Nucleus accumbens (tissue), 56 donors: ENCODE measurements around the gene UBE2G2.
"Not testable (repeated sequence)": the region's sequence is repeated elsewhere in the genome, so short reads cannot be mapped to it uniquely, and the experiment has no call there.

Experiments used
- DNase-seq, 56 donors: peaks; one replicate each; lab custom pipeline; 2025; lab: John Stamatoyannopoulos, UW

The UBE2G2 gene

DNA sequence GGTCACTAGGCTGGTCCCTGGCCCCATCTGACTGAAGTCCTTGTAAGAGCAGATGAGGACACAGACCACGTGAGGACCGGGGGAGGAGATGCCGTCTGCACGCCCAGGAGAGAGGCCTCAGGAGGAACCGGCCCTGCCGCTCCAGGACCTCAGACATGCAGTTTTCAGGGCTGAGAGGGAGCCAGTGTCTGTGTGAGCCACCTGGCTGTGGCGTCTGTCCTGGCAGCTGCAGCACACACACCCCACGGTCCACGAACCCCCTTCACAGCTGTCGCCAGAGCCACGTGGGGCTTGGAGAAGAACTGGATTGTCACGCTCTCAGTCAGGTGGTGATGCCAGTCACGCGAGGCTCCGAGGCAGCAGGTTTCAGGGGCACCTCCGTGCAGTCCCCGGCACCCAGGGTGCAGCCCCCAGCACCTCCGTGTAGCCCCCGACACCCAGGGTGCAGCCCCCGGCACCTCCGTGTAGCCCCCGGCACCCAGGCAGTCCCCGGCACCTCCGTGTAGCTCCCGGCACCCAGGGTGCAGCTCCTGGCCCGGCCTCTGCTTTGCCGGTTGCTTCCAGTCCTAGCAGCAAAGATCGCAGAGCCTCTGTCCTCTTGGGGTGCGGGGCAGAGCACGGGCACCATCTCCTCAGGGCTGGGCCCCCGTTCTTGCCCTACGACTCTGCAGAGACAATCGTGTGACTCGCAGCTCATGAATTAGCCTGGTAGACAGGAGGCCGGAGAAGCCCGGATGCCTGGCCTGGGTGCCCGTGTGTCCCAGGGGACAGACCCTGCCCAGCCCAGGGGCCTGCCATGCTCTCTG, 35.2 kb upstream of the UBE2G2 start:
- DNase-seq: peak in 1 of 56 donors; percentile 8

DNA sequence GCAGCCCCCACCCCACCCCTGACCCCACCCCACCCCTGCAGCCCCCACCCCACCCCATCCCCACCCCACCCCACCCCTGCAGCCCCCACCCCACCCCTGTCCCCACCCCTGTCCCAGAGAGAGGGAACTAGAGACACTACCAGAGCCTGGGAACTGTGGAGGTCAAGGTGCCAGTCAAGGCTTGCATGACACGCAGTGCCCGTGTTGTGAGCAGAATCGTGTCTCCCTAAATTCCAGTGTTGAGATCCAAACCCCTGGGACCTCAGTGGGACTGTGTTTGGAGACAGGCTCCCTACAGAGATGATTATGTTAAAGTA, 34.7 kb upstream of the UBE2G2 start:
- no peak for DNase-seq

DNA sequence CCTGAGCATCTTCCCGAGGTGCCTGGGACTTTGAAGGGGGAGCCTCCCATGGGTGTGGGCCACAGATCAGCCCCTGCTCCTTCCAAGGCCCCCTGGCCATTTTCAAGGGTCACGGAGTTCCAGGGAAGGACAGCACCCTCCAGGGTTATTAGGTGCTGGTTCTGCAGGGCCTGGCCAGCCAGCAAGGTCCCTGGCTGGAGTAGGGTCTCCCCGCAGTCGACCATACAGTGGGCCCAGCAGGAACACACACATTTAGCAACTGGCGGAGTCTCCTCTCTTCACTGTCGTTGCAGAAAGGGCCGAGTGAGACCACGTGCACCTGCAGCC, 34.0 kb upstream of the UBE2G2 start:
- DNase-seq: no peak

GRCh38 chr21:44834951-44835646, 33.5 kb upstream of the UBE2G2 start:
- DNase-seq: no peak

DNA sequence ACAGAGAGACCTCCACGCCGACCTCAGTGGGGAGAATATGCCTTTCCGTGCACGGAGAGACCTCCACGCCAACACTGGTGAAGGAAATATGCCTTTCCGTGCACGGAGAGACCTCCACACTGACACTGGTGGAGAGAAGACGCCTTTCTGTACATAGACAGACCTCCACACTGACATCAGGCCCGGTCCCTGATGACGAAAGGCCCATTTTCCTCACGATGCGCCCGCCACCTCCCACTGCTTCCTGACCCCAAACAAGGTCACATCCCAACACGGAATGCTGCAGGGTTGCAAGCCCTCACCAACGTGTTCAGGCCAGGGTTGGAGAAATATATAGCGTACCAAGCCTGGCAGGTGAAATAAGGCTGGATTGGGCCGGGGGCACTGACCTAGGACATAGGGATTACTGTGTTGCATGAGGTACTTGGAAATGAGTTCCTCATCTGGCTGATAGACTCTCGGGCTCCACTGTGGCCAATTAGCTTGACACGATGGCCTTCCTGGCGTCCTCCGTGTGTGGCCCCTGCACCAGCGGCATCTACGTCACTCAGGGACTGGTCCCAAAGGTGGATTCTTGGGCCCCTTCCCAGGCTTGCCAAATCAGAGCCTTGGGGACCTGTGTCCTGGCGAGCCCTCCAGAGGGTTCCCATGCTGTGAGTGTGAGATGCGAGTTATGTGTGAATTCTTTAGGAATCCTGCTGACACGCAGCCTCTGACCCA, 32.8 kb upstream of the UBE2G2 start:
- DNase-seq: no peak

DNA sequence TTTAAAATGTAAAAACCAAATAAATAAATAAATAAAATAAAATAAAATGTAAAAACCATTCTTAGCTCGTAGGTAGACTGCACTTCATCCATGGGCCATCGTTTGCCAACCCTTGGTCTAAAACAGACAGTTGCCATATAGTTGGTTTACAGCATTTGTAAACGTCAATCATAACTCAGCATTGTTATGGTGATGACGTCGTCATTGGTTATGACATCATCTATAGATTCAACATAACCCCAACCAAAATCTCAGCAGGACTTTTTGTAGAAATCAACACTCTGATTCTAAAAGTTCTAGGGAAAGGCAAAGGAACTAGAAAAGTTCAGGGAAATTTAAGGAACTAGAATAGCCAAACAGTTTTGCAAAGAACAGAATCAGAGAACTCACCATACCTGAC, 32.0 kb upstream of the UBE2G2 start:
- DNase-seq: no peak

GRCh38 chr21:44832516-44833255, 31.1 kb upstream of the UBE2G2 start:
- not testable (repeated sequence) for DNase-seq

DNA sequence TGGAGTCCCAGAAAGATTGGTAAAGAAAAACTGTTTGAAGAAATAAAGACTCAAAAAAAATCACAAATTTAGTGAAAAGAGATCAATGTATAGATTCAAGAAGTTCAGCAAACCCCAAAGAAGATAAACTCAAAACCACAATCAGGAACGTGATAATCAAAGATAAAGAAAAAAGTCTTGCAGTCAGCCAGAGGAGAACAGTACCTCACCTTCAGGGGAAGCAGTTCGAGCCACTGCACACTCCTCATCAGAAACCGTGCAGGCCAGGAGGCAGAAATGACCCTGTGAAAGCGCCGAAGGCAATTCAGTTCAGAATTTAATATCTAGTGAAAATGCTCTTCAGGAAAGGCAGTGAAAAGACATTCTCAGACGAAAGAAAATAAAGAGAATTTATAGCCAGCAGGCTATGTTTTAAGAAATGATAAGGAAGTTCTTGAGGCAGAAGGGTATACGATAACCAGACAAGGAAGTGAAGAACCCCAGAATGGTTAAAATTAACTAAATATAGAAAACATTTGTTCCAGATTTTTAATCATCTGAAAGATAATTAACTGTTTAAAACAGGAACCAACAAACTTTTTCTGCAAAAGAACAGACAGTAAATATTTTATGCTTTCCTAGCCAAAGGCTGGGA, 29.7 kb upstream of the UBE2G2 start:
- no peak for DNase-seq

GRCh38 chr21:44829507-44830092, 28.0 kb upstream of the UBE2G2 start:
- DNase-seq: no peak

DNA sequence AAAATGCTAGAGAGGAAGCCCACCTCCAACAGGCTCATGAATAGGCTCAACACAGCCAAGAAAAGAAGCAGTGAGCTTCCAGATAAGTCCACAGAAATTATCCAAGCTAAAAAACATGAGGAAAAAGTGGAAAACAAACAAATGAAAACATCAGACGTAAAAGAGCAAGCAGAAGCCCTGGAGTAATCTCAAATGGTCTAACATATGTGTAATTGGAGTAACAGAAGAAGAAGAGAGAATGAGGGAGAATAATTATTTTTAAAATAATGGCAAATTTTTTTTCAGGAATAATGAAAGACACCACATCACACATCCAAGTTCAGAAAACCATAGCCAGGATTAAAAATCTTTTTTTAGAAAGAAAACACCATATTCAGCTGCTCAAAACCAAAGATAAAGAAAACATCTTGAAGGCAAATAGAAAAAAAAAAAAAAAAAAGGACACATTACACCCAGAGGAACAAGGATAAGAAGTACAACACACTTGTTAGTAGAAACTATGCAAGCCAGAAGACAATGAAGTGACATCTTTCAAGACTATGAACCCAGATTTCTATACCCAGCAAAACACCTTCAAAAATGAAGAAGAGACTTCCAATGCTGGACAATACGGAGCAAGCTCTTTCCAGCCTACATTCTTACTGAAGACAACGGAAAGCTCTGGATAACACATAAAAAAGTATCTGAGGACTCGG, 26.9 kb upstream of the UBE2G2 start:
- DNase-seq: no peak

GRCh38 chr21:44823179-44823660, 21.6 kb upstream of the UBE2G2 start:
- no peak for DNase-seq

DNA sequence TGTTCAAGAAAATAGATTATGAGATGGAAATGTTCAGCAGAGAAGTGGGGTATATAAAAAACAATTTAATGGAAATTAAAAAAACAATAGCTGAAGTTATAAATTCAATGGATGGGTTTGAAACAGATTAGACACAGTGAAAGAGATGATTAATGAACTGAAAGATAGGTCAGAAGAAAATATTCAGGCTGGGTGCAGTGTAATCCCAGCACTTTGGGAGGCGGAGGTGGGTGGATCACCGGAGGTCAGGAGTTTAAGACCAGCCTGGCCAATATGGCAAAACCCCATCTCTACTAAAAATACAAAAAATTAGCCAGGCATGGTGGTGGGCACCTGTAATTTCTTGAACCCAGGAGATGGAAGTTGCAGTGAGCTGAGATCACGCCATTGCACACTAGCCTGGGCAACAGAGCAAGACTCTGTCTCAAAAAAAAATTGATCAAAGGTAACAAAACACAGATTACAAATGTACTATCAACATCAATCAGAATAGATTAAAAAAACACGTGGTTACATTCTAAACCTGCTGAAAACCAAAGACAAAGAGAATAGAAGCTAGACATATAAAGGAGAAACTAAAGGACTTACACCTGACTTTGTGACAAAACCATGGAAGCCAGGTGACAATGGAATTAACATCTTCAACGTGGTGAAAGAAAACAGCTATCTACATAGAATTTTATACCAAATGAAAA, 21.0 kb upstream of the UBE2G2 start:
- DNase-seq: no peak

- no peak for DNase-seq
These were observed 19.2 kb upstream of the UBE2G2 start for GRCh38 chr21:44820851-44821250.

GRCh38 chr21:44819283-44820243, 17.9 kb upstream of the UBE2G2 start:
- DNase-seq: no peak

GRCh38 chr21:44818640-44819011, 17.0 kb upstream of the UBE2G2 start:
- no peak for DNase-seq

- peak in 49 of 56 donors; percentile 22 to 88 (median 66) for DNase-seq
These were observed 16.5 kb upstream of the UBE2G2 start, which contains the start of gene SUMO3 for GRCh38 chr21:44817914-44818639. SUMO3 (minus strand) TSS chr21:44818062; CDS start chr21:44817968, 94 bp downstream.

DNA sequence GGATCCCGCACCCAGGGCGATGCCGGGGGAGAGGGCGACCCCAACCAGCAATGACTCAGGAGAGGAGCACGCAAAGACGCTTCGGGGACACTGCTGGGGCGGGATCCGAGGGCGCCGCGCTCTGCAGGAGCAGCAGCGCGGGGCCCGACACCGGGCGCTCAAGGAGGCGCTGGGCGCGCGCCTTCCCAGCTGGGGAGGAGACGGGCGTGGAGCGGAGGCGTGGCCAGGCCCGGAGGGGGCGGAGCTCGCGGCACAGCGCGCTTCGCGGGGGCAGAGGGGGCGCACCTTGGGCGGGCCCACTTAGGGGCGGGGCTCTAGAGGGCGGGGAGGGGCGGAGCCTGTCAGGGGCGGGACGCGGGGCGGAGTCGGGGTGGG, 15.9 kb upstream of the UBE2G2 start:
- peak in 55 of 56 donors; percentile 23 to 94 (median 81) for DNase-seq
